Measurements from ENCODE around the gene CENPX.
"Not testable (repeated sequence)": the region's sequence is repeated elsewhere in the genome, so short reads cannot be mapped to it uniquely, and the experiment has no call there.

CENPX gene

GRCh38 chr17:81990836-81991683 is 31.6 kb downstream of the CENPX start:
- no peak overlapping the region for H3K4me3 ChIP-seq (ENCODE audit: low read length)
- no peak for TF ChIP-seq ZNF274 (IDR thresholded peaks at IDR 0.05; ENCODE audit: low read depth, low read length)

GRCh38 chr17:81987161-81987770 is 35.4 kb downstream of the CENPX start:
- no peak for TF ChIP-seq ZNF274 (IDR thresholded peaks at IDR 0.05; ENCODE audit: low read depth, low read length)

GRCh38 chr17:81986606-81987005 is 36.1 kb downstream of the CENPX start:
- TF ChIP-seq ZNF274 (IDR thresholded peaks at IDR 0.05; ENCODE audit: low read depth, low read length), result no peak
- no peak overlapping the region for H3K4me3 ChIP-seq (ENCODE audit: low read length)

More at GRCh38 chr17:81987161-81987770, 35.4 kb downstream of the CENPX start:
- H3K4me3 ChIP-seq (ENCODE audit: low read length), result no peak overlapping the region

- H3K4me3 ChIP-seq (ENCODE audit: low read length), result no peak overlapping the region
- no peak for TF ChIP-seq ZNF274 (IDR thresholded peaks at IDR 0.05; ENCODE audit: low read depth, low read length)
Observed at GRCh38 chr17:81984773-81985410, 37.8 kb downstream of the CENPX start.

GRCh38 chr17:81983639-81984373 is 38.9 kb downstream of the CENPX start:
- H3K4me3 ChIP-seq (ENCODE audit: low read length), result no peak overlapping the region
- TF ChIP-seq ZNF274 (IDR thresholded peaks at IDR 0.05; ENCODE audit: low read depth, low read length), result no peak

GRCh38 chr17:81983011-81983638 is 39.6 kb downstream of the CENPX start:
- no peak for TF ChIP-seq ZNF274 (IDR thresholded peaks at IDR 0.05; ENCODE audit: low read depth, low read length)

GRCh38 chr17:81981511-81981910 is 41.2 kb downstream of the CENPX start:
- H3K4me3 ChIP-seq (ENCODE audit: low read length), result not testable (repeated sequence)

More at GRCh38 chr17:81983011-81983638, 39.6 kb downstream of the CENPX start:
- H3K4me3 ChIP-seq (ENCODE audit: low read length), result no peak overlapping the region

- H3K4me3 ChIP-seq (ENCODE audit: low read length), result no peak overlapping the region
- no peak for TF ChIP-seq ZNF274 (IDR thresholded peaks at IDR 0.05; ENCODE audit: low read depth, low read length)
Observed at GRCh38 chr17:81980707-81981343, 41.9 kb downstream of the CENPX start.

- no peak for TF ChIP-seq ZNF274 (IDR thresholded peaks at IDR 0.05; ENCODE audit: low read depth, low read length)
- H3K4me3 ChIP-seq (ENCODE audit: low read length), result no peak overlapping the region
Observed at GRCh38 chr17:81980122-81980521, 42.6 kb downstream of the CENPX start.

- H3K4me3 ChIP-seq (ENCODE audit: low read length), result peak overlapping the region; percentile 90; the same call in 1 of the 2 replicates
- no peak for TF ChIP-seq ZNF274 (IDR thresholded peaks at IDR 0.05; ENCODE audit: low read depth, low read length)
Observed at GRCh38 chr17:81978524-81979298, 44.0 kb downstream of the CENPX start.

GRCh38 chr17:81977211-81977808 is 45.4 kb downstream of the CENPX start, which contains the start of gene ASPSCR1:
ASPSCR1 (plus strand) TSS chr17:81977629; CDS start chr17:81977647, 18 bp downstream.
- no peak for TF ChIP-seq ZNF274 (IDR thresholded peaks at IDR 0.05; ENCODE audit: low read depth, low read length)
- H3K4me3 ChIP-seq (ENCODE audit: low read length), result peak within 1 kb of the TSS; percentile 90

Data from GM08714 (cell line).